ENCODE data around the gene LRRK1.

LRRK1 gene

DNA sequence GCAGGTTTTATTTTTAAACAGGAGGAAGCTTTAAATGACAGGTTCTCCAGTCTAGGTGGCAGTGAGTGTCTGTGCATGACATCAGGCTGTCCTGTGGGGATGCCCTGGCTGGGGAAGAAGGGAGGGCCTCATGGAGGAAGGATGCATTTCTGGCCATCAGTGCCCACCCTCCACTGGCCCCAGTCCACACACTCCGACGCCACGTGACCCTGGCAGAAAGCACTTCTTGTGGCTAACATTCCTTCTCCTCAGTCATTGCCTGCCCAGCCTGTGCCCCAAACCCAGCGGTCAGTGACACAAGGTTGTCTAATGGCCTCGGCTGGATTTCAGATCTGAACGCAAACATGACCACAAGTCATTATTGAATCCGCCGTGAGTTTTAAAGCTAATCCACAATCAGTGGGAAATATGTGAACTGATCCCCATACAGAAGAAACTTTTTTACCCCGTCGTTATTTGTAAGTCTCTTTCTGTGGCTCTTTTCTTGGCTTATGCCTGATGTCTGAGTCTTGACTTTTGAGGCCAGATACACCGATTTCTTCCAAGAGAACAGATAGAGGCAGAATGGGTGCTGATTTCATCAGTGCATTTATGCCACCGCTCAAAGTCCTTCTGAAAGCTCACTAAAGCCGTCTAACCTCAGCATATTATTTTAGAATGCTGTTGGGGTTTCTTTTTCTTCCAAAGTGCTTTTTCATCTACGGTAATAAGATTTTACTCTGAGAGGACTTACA is 17.3 kb upstream of the LRRK1 start:
- H3K4me1 ChIP-seq (ENCODE audit: control insufficient read depth, low read depth, low read length), result peaks cover 9% of the 10 kb centered on the region
- H3K4ac ChIP-seq (ENCODE audit: low read depth, low read length), result no peak overlapping the region
- H4K8ac ChIP-seq (ENCODE audit: low read depth, low read length), result no peak overlapping the region
- H3K4me3 ChIP-seq (ENCODE audit: low read length), result no peak overlapping the region
- H2BK120ac ChIP-seq (ENCODE audit: low read depth, low read length), result no peak overlapping the region
- no peaks in the 10 kb centered on the region for H3K27me3 ChIP-seq (ENCODE audit: insufficient read depth, low read length, poor library complexity)
- H2BK15ac ChIP-seq (replicated peaks; ENCODE audit: low read depth), result no peak overlapping the region
- no peak overlapping the region for H2BK5ac ChIP-seq (ENCODE audit: low read length)
- H4K5ac ChIP-seq (ENCODE audit: low read length), result no peak overlapping the region
- no peak overlapping the region for H2AK5ac ChIP-seq (ENCODE audit: low read length)
- no peak overlapping the region for H3K23ac ChIP-seq (ENCODE audit: low read length)
- H3K27ac ChIP-seq (ENCODE audit: low read depth, low read length), result no peak overlapping the region
- no peaks in the 10 kb centered on the region for H3K36me3 ChIP-seq (ENCODE audit: control insufficient read depth, insufficient read depth, low read length)
- DNase-seq, result no peak
- H3K4me2 ChIP-seq (ENCODE audit: low read length), result no peak overlapping the region
- H3K56ac ChIP-seq (ENCODE audit: low read length), result no peak overlapping the region
- WGBS (ENCODE audit: extremely low coverage, insufficient coverage, low lambda C conversion rate), result no CpG with 5 or more reads among the region's 14 CpGs
- no peaks in the 10 kb centered on the region for H3K79me2 ChIP-seq (ENCODE audit: control insufficient read depth, insufficient read depth, low read length)
- no peak overlapping the region for H3K9ac ChIP-seq (ENCODE audit: low read length)
- no peaks in the 10 kb centered on the region for H3K79me1 ChIP-seq (ENCODE audit: low read length)
- no peak overlapping the region for H3K18ac ChIP-seq (ENCODE audit: low read length)

DNA sequence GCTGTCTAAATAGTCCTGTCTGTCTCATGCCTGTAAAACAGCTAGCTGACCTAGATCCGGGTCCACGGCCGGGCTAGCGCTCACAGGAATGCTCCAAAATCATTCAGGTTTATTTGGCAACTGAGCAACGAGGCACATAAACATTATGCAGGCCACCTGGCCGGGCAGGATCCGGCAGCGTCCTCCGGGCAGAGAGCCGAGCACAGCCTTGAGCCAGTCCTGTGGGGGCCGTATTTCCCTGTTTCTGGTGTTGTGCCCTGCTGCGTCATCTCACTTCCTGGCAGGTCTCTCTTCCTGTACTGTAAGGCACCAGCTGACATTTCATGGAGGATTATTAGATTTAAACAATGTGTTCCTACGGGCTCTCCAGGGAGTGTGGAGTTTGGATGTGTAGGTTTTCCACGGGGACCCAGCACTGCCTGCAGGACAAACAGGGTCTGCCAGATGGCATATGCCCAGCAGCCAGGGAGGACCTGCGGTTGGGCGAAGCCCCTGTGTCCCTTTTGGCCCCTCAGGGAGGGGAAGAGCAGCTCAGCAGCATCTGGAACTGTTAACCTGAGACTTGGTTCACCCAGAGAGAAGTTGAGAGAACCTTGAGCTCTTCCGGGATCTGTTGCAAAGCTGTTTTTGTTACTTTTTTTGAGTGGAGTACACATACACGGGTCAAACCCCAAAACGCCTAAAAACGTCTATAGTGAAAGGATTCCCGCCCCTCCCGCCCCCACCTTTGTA is 16.6 kb upstream of the LRRK1 start:
- no peak overlapping the region for H2BK120ac ChIP-seq (ENCODE audit: low read depth, low read length)
- peaks cover 9% of the 10 kb centered on the region for H3K4me1 ChIP-seq (ENCODE audit: control insufficient read depth, low read depth, low read length)
- H3K4me2 ChIP-seq (ENCODE audit: low read length), result no peak overlapping the region
- no peaks in the 10 kb centered on the region for H3K79me1 ChIP-seq (ENCODE audit: low read length)
- H3K4me3 ChIP-seq (ENCODE audit: low read length), result no peak overlapping the region
- H3K36me3 ChIP-seq (ENCODE audit: control insufficient read depth, insufficient read depth, low read length), result no peaks in the 10 kb centered on the region
- no peak overlapping the region for H2BK5ac ChIP-seq (ENCODE audit: low read length)
- peak overlapping the region; percentile 17 for H3K56ac ChIP-seq (ENCODE audit: low read length)
- H3K4ac ChIP-seq (ENCODE audit: low read depth, low read length), result no peak overlapping the region
- H3K18ac ChIP-seq (ENCODE audit: low read length), result no peak overlapping the region
- WGBS (ENCODE audit: extremely low coverage, insufficient coverage, low lambda C conversion rate), result no CpG with 5 or more reads among the region's 22 CpGs
- no peak overlapping the region for H3K27ac ChIP-seq (ENCODE audit: low read depth, low read length)
- no peak overlapping the region for H2AK5ac ChIP-seq (ENCODE audit: low read length)
- DNase-seq, result no peak
- no peaks in the 10 kb centered on the region for H3K79me2 ChIP-seq (ENCODE audit: control insufficient read depth, insufficient read depth, low read length)
- H4K5ac ChIP-seq (ENCODE audit: low read length), result no peak overlapping the region
- no peak overlapping the region for H4K8ac ChIP-seq (ENCODE audit: low read depth, low read length)
- no peak overlapping the region for H2BK15ac ChIP-seq (replicated peaks; ENCODE audit: low read depth)
- no peak overlapping the region for H3K9ac ChIP-seq (ENCODE audit: low read length)
- no peak overlapping the region for H3K23ac ChIP-seq (ENCODE audit: low read length)
- H3K27me3 ChIP-seq (ENCODE audit: insufficient read depth, low read length, poor library complexity), result no peaks in the 10 kb centered on the region

DNA sequence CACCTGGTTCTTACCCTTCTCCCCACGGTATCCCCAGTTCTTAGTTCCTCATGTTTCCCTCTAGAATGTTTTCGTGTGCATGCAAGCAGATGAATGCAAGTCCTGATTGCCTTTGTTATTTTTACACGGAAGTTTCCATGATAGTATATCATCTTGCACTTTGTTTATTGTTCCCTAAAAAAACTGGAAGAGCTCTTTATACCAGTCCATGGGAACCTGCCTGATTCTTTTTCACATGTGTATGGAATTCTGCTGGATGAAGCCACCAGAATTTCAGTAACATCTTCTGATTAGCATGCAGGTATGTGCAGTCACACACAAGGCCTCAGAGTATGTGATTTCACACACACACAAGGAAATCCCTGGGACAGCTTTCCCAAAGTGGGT is 16.0 kb upstream of the LRRK1 start:
- Histone ChIP-seq H3K56ac (ENCODE audit: low read length) (no peak overlapping the region), H4K5ac (ENCODE audit: low read length) (no peak overlapping the region), H3K79me1 (ENCODE audit: low read length) (no peaks in the 10 kb centered on the region), H3K27me3 (ENCODE audit: insufficient read depth, low read length, poor library complexity) (no peaks in the 10 kb centered on the region), H3K4me1 (ENCODE audit: control insufficient read depth, low read depth, low read length) (peaks cover 9% of the 10 kb centered on the region), H2BK120ac (ENCODE audit: low read depth, low read length) (no peak overlapping the region), H3K27ac (ENCODE audit: low read depth, low read length) (no peak overlapping the region), H3K18ac (ENCODE audit: low read length) (no peak overlapping the region), H3K23ac (ENCODE audit: low read length) (no peak overlapping the region), H3K4me3 (ENCODE audit: low read length) (no peak overlapping the region), H2BK5ac (ENCODE audit: low read length) (no peak overlapping the region), H2AK5ac (ENCODE audit: low read length) (no peak overlapping the region), H4K8ac (ENCODE audit: low read depth, low read length) (no peak overlapping the region), H3K79me2 (ENCODE audit: control insufficient read depth, insufficient read depth, low read length) (no peaks in the 10 kb centered on the region), H3K4me2 (ENCODE audit: low read length) (no peak overlapping the region), H2BK15ac (replicated peaks; ENCODE audit: low read depth) (no peak overlapping the region), H3K9ac (ENCODE audit: low read length) (no peak overlapping the region), H3K4ac (ENCODE audit: low read depth, low read length) (no peak overlapping the region), H3K36me3 (ENCODE audit: control insufficient read depth, insufficient read depth, low read length) (no peaks in the 10 kb centered on the region)
- no peak for DNase-seq
- no CpG with 5 or more reads among the region's 3 CpGs for WGBS (ENCODE audit: extremely low coverage, insufficient coverage, low lambda C conversion rate)

GRCh38 chr15:100905850-100906249 is 13.3 kb upstream of the LRRK1 start:
- no peaks in the 10 kb centered on the region for H3K36me3 ChIP-seq (ENCODE audit: control insufficient read depth, insufficient read depth, low read length)
- DNase-seq, result no peak

GRCh38 chr15:100908466-100908865 is 10.7 kb upstream of the LRRK1 start:
- no peak overlapping the region for H3K56ac ChIP-seq (ENCODE audit: low read length)
- H2AK5ac ChIP-seq (ENCODE audit: low read length), result no peak overlapping the region
- H2BK120ac ChIP-seq (ENCODE audit: low read depth, low read length), result no peak overlapping the region
- H3K79me1 ChIP-seq (ENCODE audit: low read length), result no peaks in the 10 kb centered on the region
- no peak overlapping the region for H3K4ac ChIP-seq (ENCODE audit: low read depth, low read length)
- no peak overlapping the region for H3K4me3 ChIP-seq (ENCODE audit: low read length)
- no peak overlapping the region for H3K27ac ChIP-seq (ENCODE audit: low read depth, low read length)
- DNase-seq, result no peak
- H3K36me3 ChIP-seq (ENCODE audit: control insufficient read depth, insufficient read depth, low read length), result no peaks in the 10 kb centered on the region
- no peak overlapping the region for H3K4me2 ChIP-seq (ENCODE audit: low read length)
- WGBS (ENCODE audit: extremely low coverage, insufficient coverage, low lambda C conversion rate), result no CpG with 5 or more reads among the region's 6 CpGs
- H2BK15ac ChIP-seq (replicated peaks; ENCODE audit: low read depth), result no peak overlapping the region
- H4K8ac ChIP-seq (ENCODE audit: low read depth, low read length), result no peak overlapping the region
- no peaks in the 10 kb centered on the region for H3K27me3 ChIP-seq (ENCODE audit: insufficient read depth, low read length, poor library complexity)
- no peak overlapping the region for H2BK5ac ChIP-seq (ENCODE audit: low read length)
- no peak overlapping the region for H3K23ac ChIP-seq (ENCODE audit: low read length)
- no peak overlapping the region for H3K9ac ChIP-seq (ENCODE audit: low read length)
- H3K4me1 ChIP-seq (ENCODE audit: control insufficient read depth, low read depth, low read length), result no peaks in the 10 kb centered on the region
- H3K79me2 ChIP-seq (ENCODE audit: control insufficient read depth, insufficient read depth, low read length), result no peaks in the 10 kb centered on the region
- H4K5ac ChIP-seq (ENCODE audit: low read length), result no peak overlapping the region
- no peak overlapping the region for H3K18ac ChIP-seq (ENCODE audit: low read length)

More at GRCh38 chr15:100905850-100906249, 13.3 kb upstream of the LRRK1 start:
- no peak overlapping the region for H3K27ac ChIP-seq (ENCODE audit: low read depth, low read length)
- no peak overlapping the region for H3K56ac ChIP-seq (ENCODE audit: low read length)
- no peak overlapping the region for H3K9ac ChIP-seq (ENCODE audit: low read length)
- no peaks in the 10 kb centered on the region for H3K79me2 ChIP-seq (ENCODE audit: control insufficient read depth, insufficient read depth, low read length)
- H3K4me1 ChIP-seq (ENCODE audit: control insufficient read depth, low read depth, low read length), result no peaks in the 10 kb centered on the region
- H3K27me3 ChIP-seq (ENCODE audit: insufficient read depth, low read length, poor library complexity), result no peaks in the 10 kb centered on the region
- no peak overlapping the region for H2BK15ac ChIP-seq (replicated peaks; ENCODE audit: low read depth)
- H3K23ac ChIP-seq (ENCODE audit: low read length), result no peak overlapping the region
- no peaks in the 10 kb centered on the region for H3K79me1 ChIP-seq (ENCODE audit: low read length)
- no peak overlapping the region for H3K4ac ChIP-seq (ENCODE audit: low read depth, low read length)
- H3K18ac ChIP-seq (ENCODE audit: low read length), result no peak overlapping the region
- no peak overlapping the region for H4K5ac ChIP-seq (ENCODE audit: low read length)
- H2AK5ac ChIP-seq (ENCODE audit: low read length), result no peak overlapping the region
- WGBS (ENCODE audit: extremely low coverage, insufficient coverage, low lambda C conversion rate), result no CpG with 5 or more reads among the region's 8 CpGs
- no peak overlapping the region for H2BK120ac ChIP-seq (ENCODE audit: low read depth, low read length)
- no peak overlapping the region for H4K8ac ChIP-seq (ENCODE audit: low read depth, low read length)
- H3K4me3 ChIP-seq (ENCODE audit: low read length), result no peak overlapping the region
- no peak overlapping the region for H3K4me2 ChIP-seq (ENCODE audit: low read length)
- H2BK5ac ChIP-seq (ENCODE audit: low read length), result no peak overlapping the region

Measured in mesendoderm (in vitro differentiated cells).